Measurements from ENCODE around the gene SLIT1. TPM values are rescaled to one million over a fixed set of nuclear protein-coding genes. Genes with fewer than 3 reads are reported as not detected.

SLIT1 gene
- total RNA-seq, 1 donor from 2014 or later = under 0.01 TPM

DNA sequence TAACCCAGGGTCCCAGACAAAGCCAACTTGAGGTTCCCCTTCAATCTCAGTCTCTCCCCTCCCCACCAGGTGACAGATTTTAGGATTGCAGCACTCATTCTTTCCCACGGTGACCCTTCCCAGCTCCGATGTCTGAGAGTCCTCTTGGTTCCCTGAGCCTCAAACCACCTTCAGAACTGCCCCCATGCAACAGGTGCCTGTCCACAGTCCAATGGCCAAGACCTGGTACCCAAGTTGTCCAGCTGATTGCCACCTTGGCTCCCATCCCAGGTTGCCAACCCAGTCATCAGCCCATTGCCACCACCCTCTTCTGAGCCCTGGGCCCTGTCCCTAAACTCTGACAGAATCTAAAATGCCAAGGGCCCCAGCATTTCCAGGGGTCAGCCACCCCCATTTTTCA, 53.5 kb downstream of the SLIT1 start:
- Histone ChIP-seq H3K4me3 (ENCODE audit: low read depth, low read length) (no peak overlapping the region), H3K36me3 (ENCODE audit: control insufficient read depth, insufficient read depth, low read length) (no peaks in the 10 kb centered on the region), H3K27me3 (ENCODE audit: control insufficient read depth, insufficient read depth, low read length) (no peaks in the 10 kb centered on the region)
- FAIRE-seq = no peak
- TF ChIP-seq, protein P1, sequence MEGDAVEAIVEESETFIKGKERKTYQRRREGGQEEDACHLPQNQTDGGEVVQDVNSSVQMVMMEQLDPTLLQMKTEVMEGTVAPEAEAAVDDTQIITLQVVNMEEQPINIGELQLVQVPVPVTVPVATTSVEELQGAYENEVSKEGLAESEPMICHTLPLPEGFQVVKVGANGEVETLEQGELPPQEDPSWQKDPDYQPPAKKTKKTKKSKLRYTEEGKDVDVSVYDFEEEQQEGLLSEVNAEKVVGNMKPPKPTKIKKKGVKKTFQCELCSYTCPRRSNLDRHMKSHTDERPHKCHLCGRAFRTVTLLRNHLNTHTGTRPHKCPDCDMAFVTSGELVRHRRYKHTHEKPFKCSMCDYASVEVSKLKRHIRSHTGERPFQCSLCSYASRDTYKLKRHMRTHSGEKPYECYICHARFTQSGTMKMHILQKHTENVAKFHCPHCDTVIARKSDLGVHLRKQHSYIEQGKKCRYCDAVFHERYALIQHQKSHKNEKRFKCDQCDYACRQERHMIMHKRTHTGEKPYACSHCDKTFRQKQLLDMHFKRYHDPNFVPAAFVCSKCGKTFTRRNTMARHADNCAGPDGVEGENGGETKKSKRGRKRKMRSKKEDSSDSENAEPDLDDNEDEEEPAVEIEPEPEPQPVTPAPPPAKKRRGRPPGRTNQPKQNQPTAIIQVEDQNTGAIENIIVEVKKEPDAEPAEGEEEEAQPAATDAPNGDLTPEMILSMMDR (IDR thresholded peaks at IDR 0.05; ENCODE audit: insufficient read depth, low read length, severe bottlenecking) = no peak
- no peak for DNase-seq (ENCODE audit: low read depth)

DNA sequence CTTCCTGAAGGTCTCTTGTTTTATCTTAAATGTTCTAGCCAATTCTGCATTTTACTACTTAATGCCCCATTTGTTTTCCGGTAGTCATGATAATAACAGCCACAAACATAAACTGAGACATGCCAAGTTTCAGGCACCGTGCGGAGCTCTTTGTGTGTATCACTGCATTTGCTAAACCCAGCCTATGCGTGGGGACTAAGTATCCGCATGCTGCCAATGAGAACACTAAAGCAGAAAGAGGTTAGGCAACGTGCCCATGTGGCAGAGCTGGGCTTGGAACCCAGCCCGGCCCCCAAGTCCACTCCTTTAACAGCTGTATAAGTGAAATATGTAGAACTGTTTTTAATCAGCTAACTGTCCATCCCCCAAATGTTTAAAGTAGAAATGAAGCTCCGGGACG, 54.1 kb downstream of the SLIT1 start:
- H3K27me3 ChIP-seq (ENCODE audit: control insufficient read depth, insufficient read depth, low read length) = no peaks in the 10 kb centered on the region
- no peaks in the 10 kb centered on the region for H3K36me3 ChIP-seq (ENCODE audit: control insufficient read depth, insufficient read depth, low read length)
- FAIRE-seq (no peak), DNase-seq (ENCODE audit: low read depth) (no peak)
- TF ChIP-seq, protein P1 (IDR thresholded peaks at IDR 0.05; ENCODE audit: insufficient read depth, low read length, severe bottlenecking) = no peak
- no peak overlapping the region for H3K4me3 ChIP-seq (ENCODE audit: low read depth, low read length)

DNA sequence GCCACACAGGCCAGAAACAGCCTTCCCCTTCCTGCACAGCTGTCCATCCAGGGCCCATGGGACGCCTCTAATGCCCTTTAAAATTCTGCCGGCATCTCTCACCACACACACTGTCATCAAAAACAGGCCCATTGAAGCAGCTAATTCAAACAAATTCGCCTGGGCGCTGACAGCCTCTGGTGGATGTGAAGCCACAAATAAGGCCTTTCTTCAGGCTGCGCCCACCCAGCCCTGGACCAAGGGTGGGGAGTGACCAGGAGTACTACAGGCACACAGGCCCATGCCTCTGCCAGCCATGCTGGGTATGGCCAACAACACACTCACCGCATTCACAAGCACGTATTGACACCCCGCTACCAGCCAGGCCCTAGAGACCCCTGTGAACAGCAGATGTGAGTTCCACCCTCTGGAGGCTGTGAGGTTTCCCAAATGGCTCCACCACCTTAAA, 54.6 kb downstream of the SLIT1 start:
- Histone ChIP-seq H3K36me3 (ENCODE audit: control insufficient read depth, insufficient read depth, low read length) (no peaks in the 10 kb centered on the region), H3K4me3 (ENCODE audit: low read depth, low read length) (no peak overlapping the region), H3K27me3 (ENCODE audit: control insufficient read depth, insufficient read depth, low read length) (no peaks in the 10 kb centered on the region)
- no peak for DNase-seq (ENCODE audit: low read depth)
- no peak for FAIRE-seq
- TF ChIP-seq, protein P1 (IDR thresholded peaks at IDR 0.05; ENCODE audit: insufficient read depth, low read length, severe bottlenecking) = no peak

DNA sequence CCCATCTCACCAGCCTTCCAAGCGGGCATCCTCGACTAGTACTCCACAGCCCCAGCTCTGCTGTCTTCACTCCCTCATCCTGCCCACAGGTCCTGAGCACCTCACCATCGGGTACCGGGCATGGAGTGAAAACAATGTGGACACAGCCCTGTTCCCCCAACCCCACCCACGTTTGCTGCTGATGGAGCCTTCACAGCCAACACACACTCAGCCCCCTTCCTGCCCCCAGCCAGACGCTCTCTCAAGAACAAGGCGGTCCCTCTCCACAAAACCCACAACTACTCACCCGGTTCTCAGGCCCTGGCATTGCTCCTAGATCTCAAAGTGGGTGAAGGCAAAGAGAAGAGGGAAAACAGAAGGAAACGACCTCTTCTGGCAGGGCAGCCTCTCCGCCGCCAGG, 56.1 kb downstream of the SLIT1 start:
- TF ChIP-seq, protein P1 (IDR thresholded peaks at IDR 0.05; ENCODE audit: insufficient read depth, low read length, severe bottlenecking) = no peak
- H3K27me3 ChIP-seq (ENCODE audit: control insufficient read depth, insufficient read depth, low read length) = no peaks in the 10 kb centered on the region
- FAIRE-seq (no peak), DNase-seq (ENCODE audit: low read depth) (no peak)
- H3K4me3 ChIP-seq (ENCODE audit: low read depth, low read length) = no peak overlapping the region
- H3K36me3 ChIP-seq (ENCODE audit: control insufficient read depth, insufficient read depth, low read length) = no peaks in the 10 kb centered on the region

DNA sequence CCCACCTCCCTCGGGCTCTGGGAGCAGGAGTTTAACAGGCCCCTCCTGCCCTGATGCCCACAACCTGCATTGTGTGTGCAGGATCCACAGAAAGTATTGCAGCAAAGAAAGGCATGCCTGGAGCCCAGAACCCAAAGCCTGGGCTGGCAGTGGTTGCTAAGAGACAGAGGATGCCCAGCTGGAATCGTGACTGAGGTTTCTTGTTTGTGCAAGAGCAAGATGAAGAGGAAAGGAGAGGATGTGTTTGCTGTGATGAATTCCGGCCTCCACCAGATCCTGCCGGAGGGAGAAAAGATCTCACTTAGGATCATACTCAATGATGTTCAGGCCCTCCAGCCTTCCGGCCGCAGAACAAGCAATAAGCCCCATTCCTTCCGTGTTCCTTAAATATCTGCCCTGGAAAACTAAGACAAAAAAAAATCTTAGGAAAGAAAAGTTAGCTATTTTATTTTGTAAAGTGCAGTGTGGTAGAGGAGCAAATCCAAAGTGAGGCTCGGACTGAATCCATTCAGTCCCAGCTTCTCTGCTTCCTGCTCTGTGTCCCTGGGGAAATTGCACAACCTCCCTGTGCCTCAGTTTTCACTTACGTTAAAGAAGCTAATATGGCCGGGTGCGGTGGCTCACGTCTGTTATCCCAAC, 57.1 kb downstream of the SLIT1 start:
- TF ChIP-seq, protein P1 (IDR thresholded peaks at IDR 0.05; ENCODE audit: insufficient read depth, low read length, severe bottlenecking) = no peak
- Histone ChIP-seq H3K27me3 (ENCODE audit: control insufficient read depth, insufficient read depth, low read length) (no peaks in the 10 kb centered on the region), H3K36me3 (ENCODE audit: control insufficient read depth, insufficient read depth, low read length) (no peaks in the 10 kb centered on the region), H3K4me3 (ENCODE audit: low read depth, low read length) (no peak overlapping the region)
- FAIRE-seq (no peak), DNase-seq (ENCODE audit: low read depth) (no peak)

DNA sequence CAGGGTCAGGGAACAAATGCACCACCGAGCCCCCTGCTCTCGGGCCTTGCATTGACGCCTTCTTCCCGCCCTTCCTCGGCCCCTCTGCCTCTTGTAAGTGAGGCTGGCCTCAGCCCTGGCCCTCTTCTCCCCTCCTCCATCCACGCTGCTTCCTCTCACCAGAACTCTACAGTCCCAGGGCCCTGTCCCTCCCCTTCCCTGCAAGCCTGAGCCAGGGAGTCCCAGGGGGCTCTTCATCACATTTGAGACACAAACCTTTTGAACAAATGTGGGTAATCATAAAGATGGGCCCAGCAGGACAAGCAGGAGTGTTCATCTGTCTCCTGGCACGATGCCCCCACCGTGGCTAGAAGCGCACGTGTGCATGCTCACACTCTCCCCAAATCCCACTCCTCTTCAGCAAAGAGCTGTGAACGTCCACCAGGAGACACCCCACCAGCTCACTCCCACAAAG, 57.7 kb downstream of the SLIT1 start:
- no peak overlapping the region for H3K4me3 ChIP-seq (ENCODE audit: low read depth, low read length)
- H3K27me3 ChIP-seq (ENCODE audit: control insufficient read depth, insufficient read depth, low read length) = no peaks in the 10 kb centered on the region
- FAIRE-seq = no peak
- DNase-seq (ENCODE audit: low read depth) = no peak
- TF ChIP-seq, protein P1 (IDR thresholded peaks at IDR 0.05; ENCODE audit: insufficient read depth, low read length, severe bottlenecking) = no peak
- no peaks in the 10 kb centered on the region for H3K36me3 ChIP-seq (ENCODE audit: control insufficient read depth, insufficient read depth, low read length)
